HG02610 (cell line): Measurements from ENCODE around the gene KRT38.
"Not testable (repeated sequence)": the region's sequence is repeated elsewhere in the genome, so short reads cannot be mapped to it uniquely, and the experiment has no call there.

Experiments used
- ATAC-seq: cut with Tn5 transposase; IDR thresholded peaks from one replicate; pipeline ENCODE4 v1.9.1; 2021; ENCODE audit warnings: mild to moderate bottlenecking, moderate library complexity; ENCODE audit not compliant: unreplicated experiment

Gene KRT38

DNA sequence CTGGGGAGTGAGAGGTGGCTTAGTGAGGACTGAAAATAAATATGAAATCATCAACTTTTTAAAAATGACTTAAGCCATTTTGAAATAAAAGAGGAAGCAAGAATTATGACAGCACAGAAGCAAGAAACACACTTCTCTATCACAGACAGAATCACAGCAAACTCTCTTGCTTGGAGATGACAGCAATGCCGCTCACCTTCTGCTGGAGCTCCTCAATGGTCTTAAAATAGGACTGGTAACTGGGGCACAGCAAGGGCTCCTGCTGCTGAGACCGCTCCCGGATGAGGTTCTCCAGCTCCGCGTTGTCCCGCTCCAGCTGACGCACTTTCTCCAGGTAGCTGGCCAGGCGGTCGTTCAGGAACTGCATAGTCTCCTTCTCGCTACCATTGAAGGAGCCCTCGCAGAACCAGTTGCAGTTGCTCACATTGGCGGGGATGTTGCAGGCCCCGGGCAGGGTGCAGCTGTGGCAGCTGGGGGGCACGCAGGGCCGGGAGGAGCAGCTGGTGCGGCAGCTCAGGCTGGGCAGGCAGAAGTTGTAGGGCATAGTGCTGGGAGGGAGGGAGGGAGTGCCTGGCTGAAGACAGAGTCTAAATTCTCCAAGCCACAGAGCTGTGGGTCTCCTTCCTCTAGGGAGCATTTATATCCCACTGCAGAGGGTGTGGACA lies 43.7 kb downstream of the KRT38 start, which contains the start of gene KRT31:
KRT31 (minus strand) TSS at position 613 of the 665 bp plus-strand sequence; CDS start at position 544, 69 bp downstream.
- ATAC-seq, result no peak

DNA sequence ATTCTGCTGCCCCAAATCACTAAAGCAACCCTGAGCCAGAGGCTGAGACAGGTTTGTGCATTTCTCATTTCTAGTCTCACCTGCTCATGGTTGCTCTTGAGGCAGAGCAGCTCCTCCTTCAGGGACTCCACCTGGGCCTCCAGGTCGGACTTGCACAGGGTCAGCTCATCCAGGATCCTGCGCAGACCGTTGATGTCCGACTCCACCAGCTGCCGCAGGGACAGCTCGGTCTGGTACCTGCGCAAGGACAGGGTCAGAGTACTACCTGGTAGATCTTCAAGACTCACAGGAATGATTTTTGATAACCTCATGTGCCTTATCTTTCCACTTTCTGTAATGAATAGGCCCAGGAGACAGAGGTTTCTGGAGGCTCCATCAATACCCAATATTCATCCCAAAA lies 44.4 kb downstream of the KRT38 start:
- no peak for ATAC-seq

DNA sequence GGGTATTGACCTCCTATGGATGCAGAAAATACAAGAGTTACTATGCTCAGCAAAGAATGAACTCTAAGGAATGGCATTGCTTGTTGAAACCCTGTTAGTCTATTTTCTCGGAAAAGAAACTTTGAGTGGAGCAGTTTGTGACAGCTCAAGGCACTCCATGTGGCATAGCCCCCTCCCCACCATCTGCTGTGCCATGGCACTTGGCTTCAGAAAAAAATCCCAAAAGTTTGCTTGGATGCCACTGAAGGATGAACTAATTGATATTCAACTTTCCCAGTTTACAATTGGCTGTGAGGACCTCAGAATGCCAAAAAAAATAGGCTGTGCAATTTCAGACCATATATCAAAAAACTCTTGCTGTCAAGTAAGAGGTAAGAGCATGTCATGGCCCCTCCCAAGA lies 45.2 kb downstream of the KRT38 start:
- ATAC-seq, result no peak

DNA sequence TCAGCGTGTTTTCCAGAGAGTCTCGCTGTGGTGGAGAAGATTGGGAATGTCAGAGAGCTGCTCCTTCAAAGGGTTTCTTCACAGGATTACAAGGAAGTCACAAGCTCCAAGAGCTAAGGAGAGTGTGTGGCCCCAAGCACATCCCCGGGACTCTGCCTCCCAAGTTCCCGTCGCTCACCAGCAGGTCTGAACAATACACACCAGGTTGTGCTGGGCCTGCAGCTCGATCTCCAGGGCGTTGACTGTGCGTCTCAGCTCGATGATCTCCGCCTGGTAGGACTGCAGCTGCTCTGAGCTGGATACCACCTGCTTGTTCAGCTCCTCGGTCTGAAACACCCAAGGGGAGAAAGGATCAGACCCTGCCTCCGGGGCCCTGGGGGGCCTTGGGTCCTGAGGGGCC lies 45.7 kb downstream of the KRT38 start:
- ATAC-seq, result not testable (repeated sequence)

DNA sequence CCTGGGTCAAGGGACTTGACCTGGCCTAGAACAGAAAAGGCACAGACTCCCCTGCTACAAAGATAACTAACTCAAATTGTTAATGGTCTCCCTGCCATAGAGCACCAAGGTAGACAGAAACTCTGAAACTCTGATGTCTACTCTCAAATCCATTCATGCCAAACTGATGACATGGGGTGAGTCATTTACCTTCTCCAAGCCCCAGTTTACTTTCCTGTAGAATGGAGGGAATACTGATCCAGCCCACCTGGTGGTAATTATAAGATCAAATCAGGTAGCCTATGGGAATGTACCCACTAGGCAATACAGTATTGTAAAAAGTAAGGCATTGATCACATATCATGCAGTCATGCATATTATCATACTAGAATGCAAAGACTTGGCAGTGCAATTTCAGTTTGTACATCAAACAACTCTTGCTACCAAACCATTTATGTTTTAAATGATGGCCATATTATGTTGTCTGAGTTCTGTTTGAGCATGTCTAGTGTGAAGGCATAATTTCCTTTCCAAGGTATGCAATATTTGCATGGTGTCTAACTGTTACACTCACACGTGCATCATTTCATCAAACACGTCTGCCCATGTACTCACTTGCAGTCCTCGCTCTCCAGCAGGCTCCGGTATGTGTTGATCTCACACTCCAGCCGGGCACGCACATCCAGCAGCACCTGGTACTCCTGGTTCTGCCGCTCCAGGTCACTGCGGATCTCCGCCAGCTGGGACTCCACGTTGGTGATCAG lies 46.4 kb downstream of the KRT38 start:
- ATAC-seq, result no peak

DNA sequence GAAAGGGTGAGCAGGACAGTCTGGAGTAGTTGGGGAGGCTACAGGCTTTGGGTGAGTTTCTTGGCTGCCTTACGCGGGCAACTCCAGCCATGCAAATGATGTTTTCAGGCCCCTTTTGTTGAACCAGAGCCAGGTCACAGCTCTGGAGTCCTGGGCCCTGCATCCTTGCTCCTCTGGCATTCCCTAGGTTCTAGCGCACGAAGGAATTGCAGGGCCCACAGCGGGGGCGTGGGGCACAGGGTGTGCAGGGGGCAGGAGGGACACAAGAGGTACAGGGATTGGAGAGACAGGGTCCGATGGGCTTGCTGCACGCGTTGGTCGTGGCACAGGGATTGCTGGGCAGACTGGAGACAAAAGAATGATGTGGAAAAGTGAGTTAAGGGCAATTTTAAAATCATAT lies 47.0 kb downstream of the KRT38 start:
- ATAC-seq, result no peak

DNA sequence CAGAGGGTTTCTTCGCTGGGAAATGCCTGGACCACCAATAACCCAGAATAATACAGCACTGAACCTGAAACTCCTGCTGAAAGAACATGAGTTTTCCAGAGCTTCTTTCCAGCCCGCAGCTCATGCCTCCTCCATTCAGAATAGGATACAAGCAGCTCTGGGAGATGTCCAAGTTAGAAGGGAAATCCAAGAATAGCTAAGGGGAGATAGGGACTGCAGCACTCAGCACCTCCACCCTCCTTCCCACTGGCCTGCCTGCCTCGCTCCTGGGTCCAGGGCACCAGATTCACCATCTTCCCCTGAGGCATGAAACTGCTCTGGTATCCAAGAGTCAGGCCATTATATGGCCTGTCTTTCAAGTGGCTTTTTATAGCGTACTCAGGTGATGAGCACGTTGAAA lies 47.5 kb downstream of the KRT38 start:
- ATAC-seq, result no peak

DNA sequence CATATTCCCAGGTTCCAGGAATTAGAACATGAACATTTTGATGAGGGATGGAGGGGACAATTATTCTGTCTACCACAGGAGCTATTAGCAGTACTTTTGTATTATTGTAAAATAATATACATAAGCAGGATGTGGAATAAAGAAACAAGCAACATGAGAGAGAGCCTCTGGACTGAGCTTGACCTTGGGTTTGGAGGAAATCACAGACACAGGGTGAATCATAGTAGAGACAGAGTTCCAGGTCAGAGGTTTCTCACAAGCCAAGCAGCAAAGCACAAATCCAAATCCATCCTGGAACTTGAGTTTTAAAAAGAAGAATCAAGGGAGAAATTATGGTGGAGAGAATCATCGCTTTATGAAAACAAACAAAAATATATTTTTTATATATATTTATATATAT lies 48.5 kb downstream of the KRT38 start:
- ATAC-seq, result no peak

DNA sequence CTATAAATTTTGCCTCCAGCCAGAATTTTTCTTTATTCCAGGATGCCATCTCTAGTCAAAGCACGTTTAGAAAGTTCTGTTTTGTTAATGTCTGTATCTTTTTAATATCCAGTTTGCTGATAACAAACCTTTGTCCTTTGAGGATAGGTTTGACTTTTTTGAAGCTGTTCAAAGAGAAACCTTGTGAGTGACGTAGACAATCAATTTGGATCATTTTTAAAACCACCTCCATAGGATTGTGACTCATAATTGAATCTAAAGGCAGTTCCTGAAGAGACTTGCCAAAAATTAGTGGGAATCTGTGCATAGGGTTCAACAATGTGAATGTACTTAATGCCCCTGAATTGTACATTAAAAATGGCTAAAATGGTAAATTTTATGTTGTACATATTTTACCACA lies 49.2 kb downstream of the KRT38 start:
- no peak for ATAC-seq

DNA sequence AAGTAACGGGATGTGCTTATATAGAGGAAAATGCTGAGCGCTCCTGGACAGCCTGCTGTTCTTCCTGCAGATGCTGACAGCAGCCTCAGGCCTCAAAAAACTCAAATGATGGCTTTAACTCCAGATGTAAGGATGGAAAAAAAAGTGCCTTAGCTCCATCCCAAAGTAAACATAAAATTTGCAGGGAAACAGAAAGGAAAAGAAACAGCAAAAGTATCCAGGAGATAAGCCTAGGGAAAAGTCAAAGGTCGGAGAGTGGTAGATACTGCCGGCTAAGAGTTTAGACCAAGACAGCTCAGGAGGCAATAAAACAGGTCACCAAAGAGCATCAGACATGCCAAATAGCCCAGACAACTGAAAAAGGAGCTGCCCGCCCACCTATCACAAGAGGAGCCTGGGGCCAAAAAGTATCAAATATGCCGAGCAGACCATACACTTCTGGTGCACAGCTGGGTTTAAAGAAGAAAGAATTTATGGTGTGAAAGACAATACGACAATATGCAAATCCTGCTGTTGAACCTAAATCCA lies 50.3 kb downstream of the KRT38 start:
- ATAC-seq, result no peak

DNA sequence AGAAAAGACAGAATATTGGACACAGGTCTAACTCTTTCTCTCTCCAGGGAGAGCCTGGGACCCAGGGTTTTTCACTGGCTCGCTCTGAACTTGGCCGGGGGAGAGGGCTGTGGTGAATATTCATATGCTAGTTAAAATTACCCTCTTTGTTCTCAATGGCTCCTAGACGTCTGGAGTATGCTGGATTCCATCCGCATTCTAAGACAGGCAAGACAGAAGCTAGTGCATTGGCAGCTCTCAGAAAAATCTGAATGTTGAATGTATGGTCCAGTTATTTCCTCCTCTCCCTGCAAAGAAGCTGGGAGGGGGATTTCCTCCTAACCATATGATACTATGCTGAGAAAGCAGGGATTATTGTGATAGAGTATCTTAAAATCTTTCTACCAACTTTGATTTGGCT lies 53.1 kb downstream of the KRT38 start:
- no peak for ATAC-seq

DNA sequence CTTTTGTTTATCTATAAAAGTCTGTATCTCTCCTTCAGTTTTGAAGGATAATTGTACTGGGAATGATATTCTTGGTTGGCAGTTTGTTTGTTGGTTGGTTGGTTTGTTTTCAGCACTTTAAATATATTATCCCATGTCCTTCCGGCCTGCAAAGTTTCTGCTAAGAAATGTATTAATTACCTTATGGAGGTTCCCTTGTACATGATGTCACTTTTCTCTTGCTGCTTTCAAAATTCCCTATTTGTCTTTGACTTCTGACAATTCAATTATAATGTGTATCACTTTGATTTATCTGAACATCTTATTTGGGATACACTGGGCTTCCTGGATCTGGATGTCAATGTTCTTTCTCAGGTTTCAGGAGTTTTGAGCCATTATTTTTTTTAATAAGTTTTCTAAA lies 54.6 kb downstream of the KRT38 start:
- no peak for ATAC-seq
